Lung (tissue), 12 donors: ENCODE results near the gene MIOX. TPM values are rescaled to one million over a fixed set of nuclear protein-coding genes. Genes with fewer than 3 reads are reported as not detected.

Source experiments
- ATAC-seq: fragments of 200-7000 bp; cut with Tn5 transposase; one replicate; pipeline ENCODE4 v1.9.1; 2020; ENCODE audit warnings: moderate number of reproducible peaks; ENCODE audit not compliant: insufficient read depth, low FRiP score
- DNase-seq, 3 donors: peaks; one replicate each; pipeline ENCODE4 v3.0.0-alpha.2; 2013 to 2017
- H3K27ac ChIP-seq, 2 donors: one replicate each; pipeline ENCODE4 v1.5.1; 2013; ENCODE audit warnings: mild to moderate bottlenecking in 2 of 2, moderate library complexity in 2 of 2, control low read depth in 1 of 2, inconsistent platforms in 1 of 2, low read depth in 1 of 2, low read length in 1 of 2
- H3K27me3 ChIP-seq, 3 donors: one replicate each; pipeline ENCODE4 v1.5.1; 2013; ENCODE audit warnings: low read length in 2 of 3; ENCODE audit not compliant: control insufficient read depth in 3 of 3, insufficient read depth in 3 of 3
- H3K36me3 ChIP-seq, 4 donors: one replicate each; pipeline ENCODE4 v1.5.1; 2013; ENCODE audit warnings: low read length in 4 of 4, mild to moderate bottlenecking in 1 of 4, moderate library complexity in 1 of 4; ENCODE audit not compliant: control insufficient read depth in 4 of 4, insufficient read depth in 4 of 4
- H3K4me1 ChIP-seq, 5 donors: one replicate each; pipeline ENCODE4 v1.5.1; 2013; ENCODE audit warnings: low read length in 5 of 5, mild to moderate bottlenecking in 2 of 5, moderate library complexity in 1 of 5; ENCODE audit not compliant: control insufficient read depth in 5 of 5, insufficient read depth in 5 of 5
- H3K4me3 ChIP-seq: one replicate; pipeline ENCODE4 v1.5.1; 2013; ENCODE audit warnings: mild to moderate bottlenecking, control low read depth, moderate library complexity
- H3K9ac ChIP-seq, 2 donors: one replicate each; pipeline ENCODE4 v1.5.1; 2013; ENCODE audit warnings: low read length in 2 of 2, control low read depth in 1 of 2; ENCODE audit not compliant: insufficient read depth in 1 of 2
- H3K9me3 ChIP-seq, 4 donors: one replicate each; pipeline ENCODE4 v1.5.1; 2013; ENCODE audit warnings: low read length in 3 of 4, mild to moderate bottlenecking in 1 of 4, moderate library complexity in 1 of 4; ENCODE audit not compliant: control insufficient read depth in 4 of 4, insufficient read depth in 3 of 4
- WGBS, 2 donors: extraction: QIAGEN DNeasy Blood & Tissue Kit; methylation state at CpG; one replicate each; pipeline ENCODE4 v1.1.7; 2013; 5-methylcytosine and 5-hydroxymethylcytosine counted together
- polyA plus RNA-seq, 2 donors: library from polyadenylated mRNA; stranded (reverse); fragments of 200-250 nt; gene quantifications; one replicate each; pipeline ENCODE4 v1.2.1, GENCODE V29; 2013
- total RNA-seq, 2 donors: library from RNA; depleted of rRNA in 1 of 2; stranded (reverse); fragments of >200 nt in 1 of 2; gene quantifications; one replicate each; pipeline ENCODE4 v1.2.1, GENCODE V29; 2014 to 2021
- TF ChIP-seq, protein P1 (sequence below): IDR thresholded peaks from 2 replicates; pipeline ENCODE4 v1.5.1; 2012; ENCODE audit warnings: mild to moderate bottlenecking; ENCODE audit errors: control extremely low read depth, extremely low read depth
- donor health status: control.
- donor health status: control.
- donor health status: Bipolar disorder and iron deficiency.
- donor health status: healthy.
- donor health status: DM: yes; HTN: yes; CAD: no.

The MIOX gene
- total and polyA plus RNA-seq, 4 donors, result 0.08 TPM; not detected in 3

DNA sequence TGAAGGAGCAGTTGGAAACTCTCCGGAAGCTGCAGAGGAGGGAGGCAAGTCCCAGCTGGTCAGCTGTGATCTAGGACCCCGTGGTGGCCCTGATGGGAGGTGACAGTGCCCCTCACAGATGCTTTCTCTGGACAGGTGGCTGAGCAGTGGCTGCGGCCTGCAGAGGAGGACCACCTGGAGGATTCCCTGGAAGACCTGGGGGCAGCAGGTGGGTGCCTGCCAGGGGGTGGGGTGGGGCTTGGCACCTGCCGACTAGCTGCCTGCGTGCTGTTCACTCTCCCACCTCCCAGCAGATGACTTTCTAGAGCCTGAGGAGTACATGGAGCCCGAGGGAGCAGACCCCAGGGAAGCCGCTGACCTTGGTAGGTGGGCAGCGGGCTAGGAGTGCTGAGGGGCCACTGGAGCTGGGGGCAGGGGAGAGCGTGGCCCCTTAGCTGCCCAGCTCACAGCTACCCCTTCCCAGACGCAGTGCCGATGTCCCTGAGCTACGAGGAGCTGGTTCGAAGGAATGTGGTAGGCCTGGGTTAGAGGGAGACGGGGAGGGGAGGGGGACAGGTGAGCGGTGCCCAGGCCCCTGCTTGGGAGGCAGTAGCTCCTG is 35.6 kb downstream of the MIOX start:
- peaks cover 0 to 50% (median 25%) of the 10 kb centered on the region in 4 donors for H3K36me3 ChIP-seq
- H3K9me3 ChIP-seq, result no peaks in the 10 kb centered on the region
- H3K4me3 ChIP-seq, result no peak overlapping the region
- no peak overlapping the region for H3K27ac ChIP-seq
- H3K27me3 ChIP-seq, result no peaks in the 10 kb centered on the region
- WGBS, 2 donors, result 95 to 96% methylated on average over 14 to 15 of the region's 15 CpGs
- peaks cover 0 to 16% (median 8%) of the 10 kb centered on the region in 5 donors for H3K4me1 ChIP-seq
- TF ChIP-seq, protein P1, sequence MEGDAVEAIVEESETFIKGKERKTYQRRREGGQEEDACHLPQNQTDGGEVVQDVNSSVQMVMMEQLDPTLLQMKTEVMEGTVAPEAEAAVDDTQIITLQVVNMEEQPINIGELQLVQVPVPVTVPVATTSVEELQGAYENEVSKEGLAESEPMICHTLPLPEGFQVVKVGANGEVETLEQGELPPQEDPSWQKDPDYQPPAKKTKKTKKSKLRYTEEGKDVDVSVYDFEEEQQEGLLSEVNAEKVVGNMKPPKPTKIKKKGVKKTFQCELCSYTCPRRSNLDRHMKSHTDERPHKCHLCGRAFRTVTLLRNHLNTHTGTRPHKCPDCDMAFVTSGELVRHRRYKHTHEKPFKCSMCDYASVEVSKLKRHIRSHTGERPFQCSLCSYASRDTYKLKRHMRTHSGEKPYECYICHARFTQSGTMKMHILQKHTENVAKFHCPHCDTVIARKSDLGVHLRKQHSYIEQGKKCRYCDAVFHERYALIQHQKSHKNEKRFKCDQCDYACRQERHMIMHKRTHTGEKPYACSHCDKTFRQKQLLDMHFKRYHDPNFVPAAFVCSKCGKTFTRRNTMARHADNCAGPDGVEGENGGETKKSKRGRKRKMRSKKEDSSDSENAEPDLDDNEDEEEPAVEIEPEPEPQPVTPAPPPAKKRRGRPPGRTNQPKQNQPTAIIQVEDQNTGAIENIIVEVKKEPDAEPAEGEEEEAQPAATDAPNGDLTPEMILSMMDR, result no peak
- no peak overlapping the region for H3K9ac ChIP-seq
- no peak for ATAC-seq
- DNase-seq, result peak in 1 of 3 donors; percentile 2

DNA sequence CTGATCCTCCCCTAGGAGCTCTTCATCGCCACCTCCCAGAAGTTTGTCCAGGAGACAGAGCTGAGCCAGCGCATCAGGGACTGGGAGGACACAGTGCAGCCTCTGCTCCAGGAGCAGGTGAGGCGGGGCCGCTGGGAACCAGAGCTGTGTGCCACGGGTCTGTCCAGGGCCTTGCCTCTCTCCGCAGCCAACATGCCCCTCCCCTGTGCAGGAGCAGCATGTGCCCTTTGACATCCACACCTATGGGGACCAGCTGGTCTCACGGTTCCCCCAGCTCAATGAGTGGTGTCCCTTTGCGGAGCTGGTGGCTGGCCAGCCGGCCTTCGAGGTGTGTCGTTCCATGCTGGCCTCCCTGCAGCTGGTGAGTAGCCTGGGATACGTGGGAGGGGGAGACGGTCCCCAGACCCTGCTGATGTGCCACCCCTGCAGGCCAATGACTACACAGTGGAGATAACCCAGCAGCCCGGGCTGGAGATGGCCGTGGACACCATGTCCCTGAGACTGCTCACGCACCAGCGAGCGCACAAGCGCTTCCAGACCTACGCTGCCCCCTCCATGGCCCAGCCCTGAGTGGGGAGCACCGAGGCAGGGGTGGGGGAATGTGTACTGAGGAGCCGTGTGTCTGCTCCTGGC is 36.3 kb downstream of the MIOX start:
- Histone ChIP-seq H3K4me1 (peaks cover 0 to 16% (median 8%) of the 10 kb centered on the region in 5 donors), H3K27ac (no peak overlapping the region), H3K36me3 (peaks cover 0 to 43% (median 23%) of the 10 kb centered on the region in 4 donors), H3K27me3 (no peaks in the 10 kb centered on the region), H3K9ac (no peak overlapping the region), H3K9me3 (no peaks in the 10 kb centered on the region), H3K4me3 (no peak overlapping the region)
- ATAC-seq, result no peak
- WGBS, 2 donors, result 91 to 92% methylated on average over 22 of the region's 22 CpGs
- DNase-seq, result peak in 1 of 3 donors; percentile 4
- TF ChIP-seq, protein P1, result no peak

DNA sequence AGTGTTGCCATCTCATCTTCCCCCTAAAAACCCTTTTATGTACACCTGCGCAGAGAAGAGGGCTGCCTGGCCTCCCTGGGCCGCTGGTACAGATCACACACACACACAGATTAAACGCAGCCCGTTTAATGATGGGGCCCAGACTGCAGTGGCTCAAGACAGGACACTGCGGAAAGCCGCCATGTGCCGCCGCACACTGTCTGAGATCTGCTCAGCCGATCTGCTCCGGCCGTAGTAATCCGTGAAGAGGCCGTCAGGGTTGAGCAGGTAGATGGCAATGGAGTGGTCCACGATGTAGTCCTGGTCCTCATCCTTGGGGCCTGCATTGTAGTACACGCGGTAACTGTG is 36.8 kb downstream of the MIOX start:
- Histone ChIP-seq H3K27me3 (peaks cover 0 to under 1% (median 0%) of the 10 kb centered on the region in 3 donors), H3K4me3 (no peak overlapping the region), H3K4me1 (peaks cover 0 to 16% (median 8%) of the 10 kb centered on the region in 5 donors), H3K27ac (no peak overlapping the region), H3K9ac (no peak overlapping the region), H3K36me3 (peaks cover 0 to 38% (median 20%) of the 10 kb centered on the region in 4 donors), H3K9me3 (no peaks in the 10 kb centered on the region)
- no peak for ATAC-seq
- no peak for DNase-seq
- WGBS, 2 donors, result 94 to 95% methylated on average over 16 of the region's 16 CpGs
- TF ChIP-seq, protein P1, result no peak
